Gastrocnemius medialis (tissue), 4 donors: ENCODE data around the gene SPAG6. TPM values are rescaled to one million over a fixed set of nuclear protein-coding genes. Genes with fewer than 3 reads are reported as not detected.

Experiments used
- ATAC-seq, 2 donors: fragments of 150-250 bp; one replicate each; pipeline ENCODE4 v1.9.1; 2016
- DNase-seq, 2 donors: peaks; one replicate each; pipeline ENCODE4 v3.0.0-alpha.2; 2019
- H3K27ac ChIP-seq, 4 donors: fragments of 200-600 bp; sonication (generic); 1 replicate in 1 of 4; 2 replicates in 3 of 4; pipeline ENCODE4 v1.5.1; 2016 to 2018; ENCODE audit warnings: mild to moderate bottlenecking in 2 of 4, moderate library complexity in 1 of 4
- H3K27me3 ChIP-seq, 3 donors: fragments of 200-600 bp; sonication (generic) in 2 of 3; 1 replicate in 1 of 3; 2 replicates in 2 of 3; pipeline versions ENCODE4 v1.5.1 to v1.6.0; 2016 to 2019; ENCODE audit warnings: mild to moderate bottlenecking in 1 of 3, moderate library complexity in 1 of 3
- H3K36me3 ChIP-seq, 2 donors: fragments of 200-600 bp; sonication (generic) in 1 of 2; one replicate each; pipeline ENCODE4 v1.5.1; 2017 to 2018
- H3K4me1 ChIP-seq, 2 donors: fragments of 200-600 bp; sonication (generic) in 1 of 2; one replicate each; pipeline ENCODE4 v1.5.1; 2016 to 2017; ENCODE audit warnings: mild to moderate bottlenecking in 2 of 2
- H3K4me3 ChIP-seq, 4 donors: fragments of 200-600 bp; sonication (generic) in 3 of 4; 1 replicate in 1 of 4; 2 replicates in 3 of 4; pipeline ENCODE4 v1.5.1; 2016 to 2019; ENCODE audit warnings: mild to moderate bottlenecking in 2 of 4
- H3K9me3 ChIP-seq, 3 donors: fragments of 200-600 bp; sonication (generic) in 2 of 3; 1 replicate in 1 of 3; 2 replicates in 2 of 3; pipeline ENCODE4 v1.5.1; 2016 to 2019
- POLR2A ChIP-seq, 2 donors: fragments of 450-650 bp; IDR thresholded peaks; one replicate each; pipeline ENCODE4 v1.6.1; 2017; ENCODE audit warnings: antibody characterized with exemption in 2 of 2, mild to moderate bottlenecking in 2 of 2, moderate library complexity in 2 of 2
- in situ Hi-C, 4 donors: fragments of 200-750 bp; cut with MboI; loops; one replicate each; pipeline versions ENCODE4 v1.15.0 to v1.8.0; 2017; ENCODE audit warnings: low sequenced_read_pairs in 4 of 4
- intact Hi-C: fragments of 100-400 bp; cut with DNase I; formaldehyde crosslinking; loops from one replicate; pipeline ENCODE4 v1.15.1; 2023; ENCODE audit warnings: low total_unique reads
- total RNA-seq, 4 donors: library from RNA; depleted of rRNA; stranded (reverse); fragments of >200 nt; gene quantifications; one replicate each; pipeline versions ENCODE4 v1.1.0 to v1.2.3, GENCODE V29; 2016
- TF ChIP-seq, protein P1 (sequence below), 5 experiments: fragments of 450-650 bp in 3 of 5; fragments of 200-600 bp in 2 of 5; sonication (generic) in 2 of 5; IDR thresholded peaks in 4 of 5; conservative IDR thresholded peaks in 1 of 5; 1 replicate in 4 of 5; 2 replicates in 1 of 5; pipeline ENCODE4 v1.5.1; 2016 to 2019; ENCODE audit warnings: antibody characterized with exemption in 5 of 5, mild to moderate bottlenecking in 3 of 5, moderate library complexity in 3 of 5

Gene SPAG6
- total RNA-seq, 4 donors from 2014 or later = 0.12 TPM; not detected in 3

DNA sequence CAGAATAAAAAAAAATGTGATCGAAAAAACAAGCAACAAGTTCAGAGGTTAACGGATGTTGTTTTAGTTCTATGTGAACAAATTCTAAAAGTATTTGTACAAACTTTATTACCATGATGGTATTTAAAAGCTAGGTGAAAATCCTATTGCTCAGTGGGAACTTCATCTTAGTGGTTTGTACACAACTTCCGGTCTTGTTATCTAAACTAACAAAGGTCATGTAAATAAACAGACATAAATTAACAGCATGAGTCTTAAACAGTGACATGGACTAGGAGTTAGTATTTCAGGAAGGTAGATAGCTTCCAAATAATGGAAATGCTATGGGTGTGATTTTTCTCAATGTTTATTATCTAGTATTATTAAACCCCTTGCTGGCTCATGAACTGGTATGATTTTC, 83.8 kb downstream of the SPAG6 start:
- Histone ChIP-seq H3K36me3 (no peaks in the 10 kb centered on the region), H3K4me1 (peaks cover 9 to 20% of the 10 kb centered on the region in 2 donors), H3K27ac (no peak overlapping the region), H3K9me3 (no peaks in the 10 kb centered on the region), H3K27me3 (no peaks in the 10 kb centered on the region), H3K4me3 (no peak overlapping the region)
- ATAC-seq (no peak), DNase-seq (no peak)
- TF ChIP-seq POLR2A (IDR thresholded peaks at IDR 0.05) = no peak
- TF ChIP-seq, protein P1, sequence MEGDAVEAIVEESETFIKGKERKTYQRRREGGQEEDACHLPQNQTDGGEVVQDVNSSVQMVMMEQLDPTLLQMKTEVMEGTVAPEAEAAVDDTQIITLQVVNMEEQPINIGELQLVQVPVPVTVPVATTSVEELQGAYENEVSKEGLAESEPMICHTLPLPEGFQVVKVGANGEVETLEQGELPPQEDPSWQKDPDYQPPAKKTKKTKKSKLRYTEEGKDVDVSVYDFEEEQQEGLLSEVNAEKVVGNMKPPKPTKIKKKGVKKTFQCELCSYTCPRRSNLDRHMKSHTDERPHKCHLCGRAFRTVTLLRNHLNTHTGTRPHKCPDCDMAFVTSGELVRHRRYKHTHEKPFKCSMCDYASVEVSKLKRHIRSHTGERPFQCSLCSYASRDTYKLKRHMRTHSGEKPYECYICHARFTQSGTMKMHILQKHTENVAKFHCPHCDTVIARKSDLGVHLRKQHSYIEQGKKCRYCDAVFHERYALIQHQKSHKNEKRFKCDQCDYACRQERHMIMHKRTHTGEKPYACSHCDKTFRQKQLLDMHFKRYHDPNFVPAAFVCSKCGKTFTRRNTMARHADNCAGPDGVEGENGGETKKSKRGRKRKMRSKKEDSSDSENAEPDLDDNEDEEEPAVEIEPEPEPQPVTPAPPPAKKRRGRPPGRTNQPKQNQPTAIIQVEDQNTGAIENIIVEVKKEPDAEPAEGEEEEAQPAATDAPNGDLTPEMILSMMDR (IDR thresholded peaks at IDR 0.05 in 4 of 5, conservative IDR thresholded peaks at IDR 0.05 in 1 of 5) = no peak
- in situ Hi-C loops (loop anchor here in 1 of 4 donors (25.0 kb wide), 1 partner anchor 192 kb away; no protein-coding TSS in a partner anchor), intact Hi-C loops (no loop called here)

DNA sequence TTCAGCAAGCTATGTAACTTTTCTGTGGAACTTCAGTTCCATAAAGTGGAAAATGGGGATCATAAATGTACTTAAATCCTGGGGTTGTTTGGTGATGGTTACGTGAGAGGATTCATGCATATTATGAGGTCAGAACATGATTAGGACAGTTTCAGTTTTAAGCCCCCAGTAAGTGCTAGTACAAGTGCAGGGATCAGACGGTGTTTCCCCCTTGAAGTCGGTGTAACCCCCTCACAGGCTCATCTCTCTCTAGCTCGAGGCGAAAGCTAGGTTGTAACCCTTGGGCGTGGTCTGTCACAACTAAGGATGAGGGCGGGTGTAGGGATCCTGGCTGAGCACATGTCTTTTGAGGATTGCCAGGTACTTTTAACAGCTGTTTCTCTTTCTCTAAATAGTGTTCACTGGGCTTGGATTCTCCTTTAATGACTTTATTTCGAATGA, 84.7 kb downstream of the SPAG6 start:
- Histone ChIP-seq H3K9me3 (no peaks in the 10 kb centered on the region), H3K27me3 (no peaks in the 10 kb centered on the region), H3K27ac (no peak overlapping the region), H3K4me3 (no peak overlapping the region), H3K36me3 (no peaks in the 10 kb centered on the region), H3K4me1 (peaks cover 9 to 20% of the 10 kb centered on the region in 2 donors)
- ATAC-seq = no peak
- DNase-seq = no peak
- in situ Hi-C loops = loop anchor here in 2 of 4 donors (10.0 to 25.0 kb wide), 2 partner anchors 193 to 425 kb away; partner anchors contain the start of gene DNAJC1 (in 1 of the 2)
- intact Hi-C loops = loop anchor here (10.0 kb wide), 2 partner anchors 635 to 935 kb away; no protein-coding TSS in a partner anchor
- TF ChIP-seq, protein P1 (IDR thresholded peaks at IDR 0.05 in 4 of 5, conservative IDR thresholded peaks at IDR 0.05 in 1 of 5) = no peak
- no peak for TF ChIP-seq POLR2A (IDR thresholded peaks at IDR 0.05)

DNA sequence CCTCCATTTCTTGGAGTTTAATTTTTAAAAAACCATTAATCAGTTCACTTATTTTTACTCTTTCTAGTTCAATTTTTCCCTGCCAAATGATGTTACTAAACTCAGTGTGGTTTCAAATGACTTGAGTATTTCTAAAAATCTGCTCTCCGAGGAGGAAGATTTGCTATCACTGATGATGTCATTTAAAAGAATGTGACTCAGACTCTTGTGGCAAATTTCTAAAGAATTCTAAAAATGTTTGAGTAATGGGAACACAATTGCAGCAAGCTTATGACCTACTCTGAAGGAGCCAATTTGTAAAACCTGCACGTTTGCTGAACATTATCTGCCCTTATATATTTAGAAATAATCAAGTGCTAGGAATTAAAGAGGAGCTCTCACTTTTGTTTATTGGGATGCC, 88.6 kb downstream of the SPAG6 start:
- ATAC-seq = no peak

DNA sequence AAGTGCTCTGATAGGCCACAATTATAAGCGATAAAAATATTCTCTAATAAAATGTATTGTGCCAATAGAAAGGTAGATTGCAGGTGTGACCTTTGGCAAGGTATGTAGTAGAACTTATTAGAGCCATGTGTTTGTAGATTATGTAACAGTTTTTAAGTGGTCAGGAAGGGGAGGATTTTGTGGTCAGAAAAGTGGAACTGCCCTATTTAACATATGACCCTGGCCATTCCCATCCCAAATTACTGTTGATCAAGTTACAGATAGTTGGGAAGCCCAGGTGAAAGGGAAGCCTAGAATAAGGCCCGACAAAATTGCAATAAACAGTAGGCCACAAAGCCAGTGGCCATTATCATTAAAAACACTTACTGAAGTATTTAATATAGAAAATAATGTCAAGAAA, 89.2 kb downstream of the SPAG6 start:
- Histone ChIP-seq H3K4me3 (no peak overlapping the region), H3K27ac (no peak overlapping the region), H3K9me3 (no peaks in the 10 kb centered on the region), H3K27me3 (no peaks in the 10 kb centered on the region), H3K4me1 (peaks cover 12 to 19% of the 10 kb centered on the region in 2 donors), H3K36me3 (no peaks in the 10 kb centered on the region)
- intact Hi-C loops = loop anchor here (10.0 kb wide), 2 partner anchors 630 to 940 kb away; no protein-coding TSS in a partner anchor
- no peak for DNase-seq
- in situ Hi-C loops = loop anchor here in 2 of 4 donors (10.0 to 25.0 kb wide), 2 partner anchors 197 to 430 kb away; partner anchors contain the start of gene DNAJC1 (in 1 of the 2)
- no peak for ATAC-seq
- no peak for TF ChIP-seq POLR2A (IDR thresholded peaks at IDR 0.05)
- TF ChIP-seq, protein P1 (IDR thresholded peaks at IDR 0.05 in 4 of 5, conservative IDR thresholded peaks at IDR 0.05 in 1 of 5) = no peak

More for the DNA sequence above, 88.6 kb downstream of the SPAG6 start:
- no peaks in the 10 kb centered on the region for H3K36me3 ChIP-seq
- intact Hi-C loops = loop anchor here (10.0 kb wide), 2 partner anchors 631 to 939 kb away; no protein-coding TSS in a partner anchor
- H3K27ac ChIP-seq = no peak overlapping the region
- no peak for TF ChIP-seq POLR2A (IDR thresholded peaks at IDR 0.05)
- TF ChIP-seq, protein P1 (IDR thresholded peaks at IDR 0.05 in 4 of 5, conservative IDR thresholded peaks at IDR 0.05 in 1 of 5) = no peak
- no peak overlapping the region for H3K4me3 ChIP-seq
- H3K4me1 ChIP-seq = peaks cover 14 to 18% of the 10 kb centered on the region in 2 donors
- no peaks in the 10 kb centered on the region for H3K9me3 ChIP-seq
- no peak for DNase-seq
- in situ Hi-C loops = loop anchor here in 2 of 4 donors (10.0 to 25.0 kb wide), 2 partner anchors 197 to 429 kb away; partner anchors contain the start of gene DNAJC1 (in 1 of the 2)
- no peaks in the 10 kb centered on the region for H3K27me3 ChIP-seq
